GM13977 (cell line): ENCODE data around the gene CD300LG.

Source experiments
- DNase-seq: peaks from one replicate; pipeline ENCODE4 v3.0.0; 2012; ENCODE audit warnings: low spot score
- in situ Hi-C: fragments of 300-500 bp; cut with MboI; formaldehyde crosslinking; loops from one replicate; pipeline ENCODE4 v1.12.0; 2022; ENCODE audit warnings: low sequenced_read_pairs, low pct_unique_long_range_greater_than_20kb, mixed read lengths, inconsistent platforms; ENCODE audit not compliant: unreplicated experiment
- TF ChIP-seq, protein P1 (sequence below): IDR thresholded peaks from 2 replicates; pipeline ENCODE4 v1.5.1; 2012; ENCODE audit warnings: mild to moderate bottlenecking, control low read depth; ENCODE audit not compliant: insufficient read depth; ENCODE audit errors: extremely low read depth, missing control alignments

CD300LG gene

DNA sequence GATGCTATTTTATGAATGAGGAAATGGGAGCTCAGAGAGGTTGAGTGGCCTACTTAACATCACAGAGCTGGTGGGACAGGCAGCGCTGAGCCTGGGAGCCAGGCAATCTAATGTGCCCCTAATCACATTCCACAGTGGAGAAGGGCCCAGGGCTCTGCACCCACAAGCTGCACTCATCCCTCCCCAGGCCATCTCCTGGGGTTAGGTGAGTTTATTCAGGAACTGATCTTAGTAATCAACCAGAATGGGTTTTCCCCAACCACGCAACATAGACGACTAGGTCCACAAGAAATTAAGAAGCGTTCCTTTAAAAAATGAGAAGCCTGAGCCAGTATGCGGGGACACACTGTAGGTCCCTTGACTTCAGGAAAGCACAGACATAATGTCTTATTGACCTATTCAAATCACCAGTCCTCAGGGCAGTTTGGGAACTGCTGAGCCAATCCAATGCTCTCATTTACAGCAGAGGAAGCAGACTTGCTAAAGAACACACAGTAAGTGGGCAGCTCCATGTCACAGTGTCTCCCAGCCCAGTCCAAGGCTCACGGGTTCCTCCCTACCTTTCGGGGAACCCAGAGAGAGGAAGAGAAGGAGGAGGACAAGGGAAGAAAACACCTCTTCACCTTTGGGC lies 16.4 kb upstream of the CD300LG start:
- in situ Hi-C loops, result no loop called here
- TF ChIP-seq, protein P1, sequence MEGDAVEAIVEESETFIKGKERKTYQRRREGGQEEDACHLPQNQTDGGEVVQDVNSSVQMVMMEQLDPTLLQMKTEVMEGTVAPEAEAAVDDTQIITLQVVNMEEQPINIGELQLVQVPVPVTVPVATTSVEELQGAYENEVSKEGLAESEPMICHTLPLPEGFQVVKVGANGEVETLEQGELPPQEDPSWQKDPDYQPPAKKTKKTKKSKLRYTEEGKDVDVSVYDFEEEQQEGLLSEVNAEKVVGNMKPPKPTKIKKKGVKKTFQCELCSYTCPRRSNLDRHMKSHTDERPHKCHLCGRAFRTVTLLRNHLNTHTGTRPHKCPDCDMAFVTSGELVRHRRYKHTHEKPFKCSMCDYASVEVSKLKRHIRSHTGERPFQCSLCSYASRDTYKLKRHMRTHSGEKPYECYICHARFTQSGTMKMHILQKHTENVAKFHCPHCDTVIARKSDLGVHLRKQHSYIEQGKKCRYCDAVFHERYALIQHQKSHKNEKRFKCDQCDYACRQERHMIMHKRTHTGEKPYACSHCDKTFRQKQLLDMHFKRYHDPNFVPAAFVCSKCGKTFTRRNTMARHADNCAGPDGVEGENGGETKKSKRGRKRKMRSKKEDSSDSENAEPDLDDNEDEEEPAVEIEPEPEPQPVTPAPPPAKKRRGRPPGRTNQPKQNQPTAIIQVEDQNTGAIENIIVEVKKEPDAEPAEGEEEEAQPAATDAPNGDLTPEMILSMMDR, result no peak
- DNase-seq, result no peak

DNA sequence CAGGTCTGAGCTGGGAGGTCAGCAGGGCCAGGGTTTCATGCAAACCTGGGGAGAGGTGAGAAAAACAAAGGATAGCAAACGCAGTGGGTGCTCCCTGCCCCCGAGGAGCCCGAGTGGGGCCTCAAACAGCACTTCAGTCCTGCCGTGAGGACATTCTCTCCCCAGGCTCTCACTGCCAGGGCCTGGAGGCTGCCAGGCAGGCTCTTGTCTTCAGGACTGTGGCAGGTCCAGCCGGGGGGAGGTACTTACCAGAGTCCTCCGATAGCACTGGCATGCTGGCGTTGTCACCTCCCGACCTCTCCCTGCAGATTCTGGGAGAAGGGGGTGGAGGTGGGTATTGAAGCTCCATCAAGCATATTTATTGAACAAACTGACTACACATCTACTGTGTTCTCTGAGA lies 15.3 kb upstream of the CD300LG start:
- no peak for DNase-seq
- in situ Hi-C loops, result no loop called here
- TF ChIP-seq, protein P1, result no peak

DNA sequence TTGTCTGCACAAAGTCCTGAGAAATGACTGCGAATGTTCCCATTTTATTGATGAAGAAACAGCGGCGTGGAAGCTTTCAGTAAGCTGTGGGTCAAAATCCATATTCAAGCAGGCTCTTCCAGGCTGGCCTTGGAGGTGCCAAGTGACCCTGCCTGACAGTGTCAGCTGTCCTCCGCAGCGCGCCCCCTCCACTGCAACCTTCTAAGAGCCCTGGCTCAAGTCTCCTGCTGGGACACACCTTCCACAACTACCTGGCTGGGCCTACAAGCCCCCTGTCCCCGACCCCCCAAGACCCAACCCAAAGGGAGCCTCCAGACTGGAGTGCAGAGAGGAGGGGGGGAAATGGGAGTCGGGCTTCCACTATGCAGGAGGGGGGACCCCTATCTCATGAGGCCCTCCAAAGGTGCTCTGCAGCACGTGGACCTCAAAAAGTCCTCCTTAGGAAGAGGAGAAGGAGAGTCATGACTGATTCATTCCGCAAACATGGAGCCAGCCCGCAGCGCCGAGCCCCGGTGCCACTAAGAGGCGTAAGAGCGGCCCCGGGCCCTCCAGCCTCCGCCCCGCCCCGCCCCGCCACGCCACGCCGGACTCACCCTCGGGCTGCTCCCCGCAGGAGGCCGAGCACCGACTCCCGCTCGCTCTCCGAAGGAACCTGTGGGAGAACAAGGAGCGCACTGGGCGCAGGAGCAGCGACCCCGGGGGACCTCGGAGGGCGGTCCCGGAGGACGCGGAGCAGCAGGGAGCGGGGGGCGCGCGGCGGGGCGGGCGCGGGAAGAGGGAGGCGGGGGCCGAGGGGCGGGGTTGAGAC lies 14.6 kb upstream of the CD300LG start:
- in situ Hi-C loops, result no loop called here

DNA sequence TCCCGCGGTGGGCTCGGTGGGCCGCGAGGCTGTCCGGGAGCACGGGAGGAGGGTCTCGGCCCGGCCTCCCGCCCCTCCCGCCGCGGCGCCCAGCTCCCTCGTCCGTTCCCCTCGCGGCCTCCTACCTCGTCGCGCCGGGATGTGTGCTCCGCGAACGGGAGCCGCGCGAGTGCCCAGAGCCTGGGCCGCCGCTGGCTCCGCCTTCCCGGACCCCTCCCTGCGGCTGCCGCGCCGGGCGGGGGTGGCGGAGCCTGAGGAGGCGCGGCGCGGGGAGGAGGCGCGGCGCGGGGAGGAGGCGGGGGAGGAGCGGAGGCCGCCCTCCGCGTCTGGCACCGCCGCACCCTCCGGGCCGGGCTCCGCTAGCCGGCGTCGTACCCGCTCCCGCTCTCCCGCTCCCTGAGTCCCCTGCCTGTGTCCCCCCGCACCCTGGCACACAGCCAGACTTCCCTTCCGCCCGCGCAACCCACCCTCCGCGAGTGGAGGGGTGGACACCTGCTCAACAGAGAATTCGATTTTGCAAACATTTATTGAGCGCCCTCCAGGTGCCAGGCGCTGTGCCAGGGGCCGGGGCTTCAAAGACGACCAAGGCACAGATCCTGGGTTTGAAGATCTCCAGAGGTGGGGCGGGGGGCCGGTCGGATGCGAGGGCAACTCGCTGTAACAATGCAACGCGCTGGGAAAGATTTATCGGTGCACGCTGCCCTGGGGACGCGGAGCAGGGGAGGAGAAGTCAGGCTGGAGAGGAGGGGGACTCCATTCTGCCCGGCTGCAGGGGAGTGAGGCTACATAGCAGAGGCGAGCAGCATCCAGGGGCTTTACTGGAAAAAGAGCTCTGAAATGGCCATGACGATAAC lies 13.8 kb upstream of the CD300LG start, which contains the start of gene MPP3:
Gene MPP3, minus strand, starts transcription at position 171 of the 854 bp plus-strand sequence. CDS start 1,240 bp downstream, outside the sequence.
- TF ChIP-seq, protein P1, result no peak
- DNase-seq, result peak; percentile 71
- in situ Hi-C loops, result no loop called here

More for the DNA sequence above, 14.6 kb upstream of the CD300LG start:
- TF ChIP-seq, protein P1, result no peak
- DNase-seq, result peak; percentile 40

DNA sequence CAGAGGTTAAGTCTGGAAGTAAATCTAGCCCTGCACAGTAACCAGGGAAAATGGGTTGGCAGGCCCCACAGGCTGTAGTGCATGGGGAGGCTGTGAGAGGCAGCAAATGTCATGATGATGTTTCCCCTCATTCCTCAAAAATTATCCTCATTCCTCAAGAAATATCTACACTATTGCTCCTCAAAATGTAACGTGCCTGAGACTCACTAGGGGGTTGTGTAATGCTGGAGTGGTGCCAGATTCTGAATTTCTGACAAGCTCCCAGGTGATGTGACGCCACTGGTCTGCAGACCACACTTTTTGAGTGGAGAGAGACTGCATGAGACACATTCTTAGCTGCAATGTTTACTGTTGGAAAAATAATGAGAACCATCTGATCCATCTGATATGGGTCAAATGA lies 12.9 kb upstream of the CD300LG start:
- in situ Hi-C loops, result no loop called here
- no peak for DNase-seq
- TF ChIP-seq, protein P1, result no peak

DNA sequence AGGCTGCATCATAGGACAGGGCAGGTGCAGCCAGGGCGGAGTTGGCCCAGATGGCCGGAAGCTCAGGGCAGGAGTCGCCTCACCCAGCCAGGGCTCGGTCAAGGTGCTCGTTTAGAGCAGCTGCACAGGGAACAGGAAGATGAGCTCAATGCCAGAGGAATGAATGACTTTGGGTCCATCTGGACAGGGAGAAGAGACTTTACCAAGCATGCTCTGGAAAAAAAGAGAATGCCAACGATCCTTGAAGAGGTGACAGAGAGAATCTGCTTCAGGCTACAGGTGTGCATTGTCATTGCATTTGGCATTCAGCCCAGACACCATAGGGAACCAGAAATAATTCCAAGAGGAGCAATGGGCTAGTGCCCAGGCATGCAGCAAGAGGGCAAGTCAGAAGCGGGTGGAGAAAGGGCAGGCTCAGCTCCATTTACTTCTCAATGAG lies 7.3 kb upstream of the CD300LG start:
- DNase-seq, result no peak
- TF ChIP-seq, protein P1, result no peak
- in situ Hi-C loops, result no loop called here
